ENCODE measurements around the gene ARL6IP6.

DNA sequence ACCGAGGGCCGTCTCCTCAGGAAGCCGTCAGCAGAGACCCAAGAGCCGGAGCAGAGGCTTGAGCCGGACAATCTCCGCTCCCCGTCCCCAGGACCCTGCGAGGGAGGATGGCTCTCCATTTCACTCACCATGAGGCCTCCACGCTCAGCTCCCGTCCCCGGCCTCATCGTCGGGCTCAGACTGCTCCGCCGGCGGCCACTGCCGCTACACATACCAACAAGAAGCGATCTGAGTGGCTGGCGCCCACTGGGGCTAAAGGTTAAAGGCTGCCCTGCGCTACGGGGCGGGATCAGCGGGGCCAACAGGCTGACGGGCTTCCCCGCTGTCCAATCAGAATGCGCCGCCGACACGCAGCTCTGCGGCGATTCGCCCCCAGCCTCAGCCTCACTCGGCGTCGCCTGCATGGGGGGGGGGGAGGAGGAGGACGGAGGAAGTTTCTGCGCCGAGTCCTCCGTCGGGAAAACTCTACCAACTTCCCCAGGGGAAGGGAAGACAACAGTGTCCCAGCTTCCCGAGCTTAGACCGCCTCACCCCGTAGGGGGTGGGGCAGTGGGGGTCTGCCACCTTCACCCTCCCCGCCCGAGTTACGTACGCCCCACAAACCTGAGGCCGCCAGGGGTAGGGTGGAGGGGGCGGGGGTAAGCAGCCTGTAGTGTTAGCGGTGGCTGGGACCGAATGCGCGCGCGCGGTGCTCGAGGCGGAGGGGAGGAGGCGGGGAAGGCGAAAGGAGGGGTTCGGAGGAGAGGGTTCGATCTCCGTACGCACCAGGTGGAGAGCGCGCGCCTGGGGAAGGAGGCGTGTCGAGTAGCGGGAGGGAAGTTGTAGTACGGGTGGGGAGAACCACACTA lies 968 bp upstream of the ARL6IP6 start, which contains the start of gene PRPF40A:
- TF ChIP-seq, protein P1, sequence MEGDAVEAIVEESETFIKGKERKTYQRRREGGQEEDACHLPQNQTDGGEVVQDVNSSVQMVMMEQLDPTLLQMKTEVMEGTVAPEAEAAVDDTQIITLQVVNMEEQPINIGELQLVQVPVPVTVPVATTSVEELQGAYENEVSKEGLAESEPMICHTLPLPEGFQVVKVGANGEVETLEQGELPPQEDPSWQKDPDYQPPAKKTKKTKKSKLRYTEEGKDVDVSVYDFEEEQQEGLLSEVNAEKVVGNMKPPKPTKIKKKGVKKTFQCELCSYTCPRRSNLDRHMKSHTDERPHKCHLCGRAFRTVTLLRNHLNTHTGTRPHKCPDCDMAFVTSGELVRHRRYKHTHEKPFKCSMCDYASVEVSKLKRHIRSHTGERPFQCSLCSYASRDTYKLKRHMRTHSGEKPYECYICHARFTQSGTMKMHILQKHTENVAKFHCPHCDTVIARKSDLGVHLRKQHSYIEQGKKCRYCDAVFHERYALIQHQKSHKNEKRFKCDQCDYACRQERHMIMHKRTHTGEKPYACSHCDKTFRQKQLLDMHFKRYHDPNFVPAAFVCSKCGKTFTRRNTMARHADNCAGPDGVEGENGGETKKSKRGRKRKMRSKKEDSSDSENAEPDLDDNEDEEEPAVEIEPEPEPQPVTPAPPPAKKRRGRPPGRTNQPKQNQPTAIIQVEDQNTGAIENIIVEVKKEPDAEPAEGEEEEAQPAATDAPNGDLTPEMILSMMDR (IDR thresholded peaks at IDR 0.05; ENCODE audit: insufficient read depth, low read depth, low read length): no peak
- TF ChIP-seq EZH2 (IDR thresholded peaks at IDR 0.05; ENCODE audit: insufficient read depth, low read length): no peak
